ENCODE results near the gene GJA9. TPM values are rescaled to one million over a fixed set of nuclear protein-coding genes. Genes with fewer than 3 reads are reported as not detected.

GJA9 gene
- total and polyA plus RNA-seq, 2 of the 4 experiments (the other 2 are of a cell fraction), result not detected

DNA sequence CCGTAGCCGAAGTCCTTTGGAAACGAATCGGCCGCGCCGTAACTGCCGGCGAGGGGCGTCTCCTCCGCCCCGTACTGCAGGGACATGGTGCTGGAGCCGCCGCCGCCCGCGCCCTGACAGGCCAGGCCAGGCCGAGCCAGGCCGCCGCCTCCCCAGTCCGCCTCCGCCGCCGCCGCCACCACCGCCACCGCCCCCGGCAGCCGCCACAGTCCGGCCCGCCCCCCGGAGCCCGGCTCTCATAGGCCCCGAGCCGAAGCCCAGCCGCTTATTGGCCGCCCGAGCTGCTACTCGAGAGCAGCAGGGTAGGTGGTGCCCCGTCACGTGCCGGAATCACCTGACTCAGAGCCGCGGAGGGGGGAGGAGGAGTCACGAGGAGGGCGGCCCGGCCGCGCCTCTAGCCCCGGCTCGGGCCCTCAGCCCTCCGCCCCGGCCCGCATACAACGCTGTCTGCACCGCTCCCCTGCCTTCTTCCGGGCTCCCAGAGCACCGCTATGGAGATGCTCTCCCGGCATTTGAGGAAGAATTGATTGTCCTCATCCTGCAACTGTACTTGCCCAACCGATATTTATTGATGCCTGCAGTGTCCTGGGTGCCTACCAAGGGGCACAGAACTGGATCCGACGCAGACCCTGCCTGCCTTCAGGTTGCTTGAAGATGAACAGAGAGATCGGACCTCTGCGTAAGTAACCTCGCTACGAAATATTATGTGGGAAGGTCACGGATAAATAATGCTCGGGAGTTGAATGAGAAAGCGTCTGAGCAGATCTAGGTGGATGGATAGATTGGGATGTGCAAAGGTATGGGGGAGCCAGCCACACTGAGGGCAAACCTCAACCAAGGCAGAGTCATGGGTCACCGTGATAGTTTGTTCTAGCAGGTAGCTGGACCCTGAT lies 21.6 kb downstream of the GJA9 start, which contains the start of gene RRAGC:
Gene RRAGC (minus strand): TSS at position 212 of the 893 bp plus-strand sequence. CDS start 126 bp downstream, at position 86.
- Histone ChIP-seq H3K4me1 (ENCODE audit: control insufficient read depth, insufficient read depth, low read length) (peaks cover 2% of the 10 kb centered on the region; the same call in 1 of the 2 replicates), H2BK5ac (ENCODE audit: low read depth, low read length, poor library complexity, severe bottlenecking) (peak within 1 kb of the TSS; percentile 69), H3K4me2 (ENCODE audit: low read depth, low read length) (peak within 1 kb of the TSS; percentile 98), H3K23ac (ENCODE audit: low read depth, low read length) (peak within 1 kb of the TSS; percentile 95), H2AK9ac (replicated peaks; ENCODE audit: low read depth, low read length, poor library complexity) (peak within 1 kb of the TSS; percentile 97), H4K91ac (ENCODE audit: insufficient read depth, low read depth, low read length) (peak within 1 kb of the TSS; percentile 75), H3K27ac (ENCODE audit: insufficient read depth, low read length) (peak within 1 kb of the TSS; percentile 80), H3K4ac (ENCODE audit: low read depth, low read length) (peak within 1 kb of the TSS; percentile 96), H4K8ac (ENCODE audit: low read depth in 2 of 2, low read length in 2 of 2) (peak within 1 kb of the TSS; percentile 91 to 94), H3K9me1 (ENCODE audit: insufficient read depth, low read length) (no peaks in the 10 kb centered on the region; the same call in 1 of the 2 replicates), H4K20me1 (ENCODE audit: insufficient read depth, low read length) (peaks cover 3% of the 10 kb centered on the region; the same call in 1 of the 2 replicates), H2AK5ac (ENCODE audit: low read depth, low read length) (peak within 1 kb of the TSS; percentile 57), H3K14ac (replicated peaks; ENCODE audit: low read depth, low read length) (peak within 1 kb of the TSS; percentile 98), H2AFZ (replicated peaks; ENCODE audit: low read length, poor library complexity) (peak within 1 kb of the TSS; percentile 97), H2BK120ac (ENCODE audit: low read depth, low read length) (peak within 1 kb of the TSS; percentile 35), H2BK20ac (ENCODE audit: low read depth, low read length) (peak within 1 kb of the TSS; percentile 36; the same call in 1 of the 2 replicates), H2BK15ac (ENCODE audit: low read depth, low read length) (peak within 1 kb of the TSS; percentile 63; the same call in 2 of the 3 replicates), H3K18ac (ENCODE audit: low read depth, low read length) (peak within 1 kb of the TSS; percentile 67), H3K9me3 (ENCODE audit: control insufficient read depth, insufficient read depth, low read length) (no peaks in the 10 kb centered on the region), H3K56ac (ENCODE audit: extremely low read depth, insufficient read depth, low read length) (peak within 1 kb of the TSS; percentile 84; the same call in 1 of the 2 replicates), H3K4me3 (ENCODE audit: insufficient read depth, low read depth, low read length) (peak within 1 kb of the TSS; percentile 92), H4K5ac (ENCODE audit: low read depth, low read length) (peak within 1 kb of the TSS; percentile 84), H3K79me1 (ENCODE audit: low read depth in 1 of 2, low read length in 2 of 2) (peaks cover 33 to 58% of the 10 kb centered on the region in 2 experiments), H3K36me3 (ENCODE audit: control insufficient read depth, insufficient read depth, low read length) (peaks cover 6% of the 10 kb centered on the region), H3K27me3 (ENCODE audit: control insufficient read depth, insufficient read depth, low read length) (no peaks in the 10 kb centered on the region), H3K9ac (ENCODE audit: low read depth, low read length) (peak within 1 kb of the TSS; percentile 96)
- ChIA-PET CTCF (interaction anchor here (0.6 to 0.9 kb wide), 2 partner anchors 233 to 753 kb away, joined by 3 read pairs; no protein-coding TSS in a partner anchor), POLR2A (ENCODE audit: unreplicated experiment) (interaction anchor here (0.6 kb wide), 1 partner anchor 909 kb away, joined by 3 read pairs; no protein-coding TSS in a partner anchor)
- 0% methylated on average over 5 of the region's 70 CpGs; no CpG with 5 or more reads in 1 of the 2 experiments for WGBS, 2 experiments (ENCODE audit: extremely low coverage in 2 of 2, insufficient read length in 1 of 2)
- in situ Hi-C loops (cut with MboI; ENCODE audit: low sequenced_read_pairs), result loop anchor here (5.0 to 25.0 kb wide), 2 partner anchors 227 to 677 kb away; no protein-coding TSS in a partner anchor
- ATAC-seq (ENCODE audit: low read depth) (peak; percentile 98), DNase-seq (peak; percentile 97)
- dilution Hi-C loops (cut with HindIII; ENCODE audit: low sequenced_read_pairs, unreplicated experiment), result no loop called here
- no TSS peak for BruUV-seq (replicated peaks)
- intact Hi-C loops (cut with micrococcal nuclease), result loop anchor here (1.0 to 2.0 kb wide), 2 partner anchors 131 to 166 kb away; partner anchors contain the start of genes AKIRIN1 and NDUFS5
- TF ChIP-seq, protein P1, sequence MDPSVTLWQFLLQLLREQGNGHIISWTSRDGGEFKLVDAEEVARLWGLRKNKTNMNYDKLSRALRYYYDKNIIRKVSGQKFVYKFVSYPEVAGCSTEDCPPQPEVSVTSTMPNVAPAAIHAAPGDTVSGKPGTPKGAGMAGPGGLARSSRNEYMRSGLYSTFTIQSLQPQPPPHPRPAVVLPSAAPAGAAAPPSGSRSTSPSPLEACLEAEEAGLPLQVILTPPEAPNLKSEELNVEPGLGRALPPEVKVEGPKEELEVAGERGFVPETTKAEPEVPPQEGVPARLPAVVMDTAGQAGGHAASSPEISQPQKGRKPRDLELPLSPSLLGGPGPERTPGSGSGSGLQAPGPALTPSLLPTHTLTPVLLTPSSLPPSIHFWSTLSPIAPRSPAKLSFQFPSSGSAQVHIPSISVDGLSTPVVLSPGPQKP (IDR thresholded peaks at IDR 0.05; ENCODE audit: borderline replicate concordance, low read depth, low read length), result no peak
- TF ChIP-seq CEBPB (IDR thresholded peaks at IDR 0.05; ENCODE audit: low read depth, low read length) (no peak), MAZ (IDR thresholded peaks at IDR 0.05; ENCODE audit: borderline replicate concordance, low read depth, low read length) (peak; percentile 96), RCOR1 (IDR thresholded peaks at IDR 0.05; ENCODE audit: insufficient replicate concordance, low read length) (no peak), RAD21 (IDR thresholded peaks at IDR 0.05; ENCODE audit: low read length) (no peak), FOS (IDR thresholded peaks at IDR 0.05; ENCODE audit: low read depth, low read length) (peak; percentile 99), MXI1 (IDR thresholded peaks at IDR 0.05; ENCODE audit: borderline replicate concordance, low read depth, low read length) (peak; percentile 81; the same call in 1 of the 2 replicates), CHD1 (IDR thresholded peaks at IDR 0.05; ENCODE audit: low read depth, low read length) (no peak), POLR2A (IDR thresholded peaks at IDR 0.05; ENCODE audit: low read depth, low read length) (peak; percentile 64), SMC3 (IDR thresholded peaks at IDR 0.05; ENCODE audit: low read depth, low read length) (no peak), MAFK (IDR thresholded peaks at IDR 0.05; ENCODE audit: low read depth, low read length) (no peak), RFX5 (IDR thresholded peaks at IDR 0.05; ENCODE audit: low read depth, low read length) (no peak), BHLHE40 (IDR thresholded peaks at IDR 0.05; ENCODE audit: low read depth, low read length) (peak; percentile 100)
- TF ChIP-seq, protein P2, sequence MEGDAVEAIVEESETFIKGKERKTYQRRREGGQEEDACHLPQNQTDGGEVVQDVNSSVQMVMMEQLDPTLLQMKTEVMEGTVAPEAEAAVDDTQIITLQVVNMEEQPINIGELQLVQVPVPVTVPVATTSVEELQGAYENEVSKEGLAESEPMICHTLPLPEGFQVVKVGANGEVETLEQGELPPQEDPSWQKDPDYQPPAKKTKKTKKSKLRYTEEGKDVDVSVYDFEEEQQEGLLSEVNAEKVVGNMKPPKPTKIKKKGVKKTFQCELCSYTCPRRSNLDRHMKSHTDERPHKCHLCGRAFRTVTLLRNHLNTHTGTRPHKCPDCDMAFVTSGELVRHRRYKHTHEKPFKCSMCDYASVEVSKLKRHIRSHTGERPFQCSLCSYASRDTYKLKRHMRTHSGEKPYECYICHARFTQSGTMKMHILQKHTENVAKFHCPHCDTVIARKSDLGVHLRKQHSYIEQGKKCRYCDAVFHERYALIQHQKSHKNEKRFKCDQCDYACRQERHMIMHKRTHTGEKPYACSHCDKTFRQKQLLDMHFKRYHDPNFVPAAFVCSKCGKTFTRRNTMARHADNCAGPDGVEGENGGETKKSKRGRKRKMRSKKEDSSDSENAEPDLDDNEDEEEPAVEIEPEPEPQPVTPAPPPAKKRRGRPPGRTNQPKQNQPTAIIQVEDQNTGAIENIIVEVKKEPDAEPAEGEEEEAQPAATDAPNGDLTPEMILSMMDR (conservative IDR thresholded peaks at IDR 0.05; ENCODE audit: low read depth, low read length), result no peak
